GM23338 (cell line): ENCODE measurements around the gene AP1G2. TPM values are rescaled to one million over a fixed set of nuclear protein-coding genes. Genes with fewer than 3 reads are reported as not detected.

Experiments
- ATAC-seq: fragments of 200-7000 bp; cut with Tn5 transposase; 3 replicates; pipeline ENCODE4 v1.9.1; 2020
- DNase-seq: peaks from one replicate; pipeline ENCODE4 v3.0.0-alpha.2; 2015; ENCODE audit warnings: low spot score
- H2AFZ ChIP-seq: fragments of 200-600 bp; sonication (generic); 2 replicates; pipeline ENCODE4 v1.8.0; 2016; ENCODE audit warnings: antibody characterized with exemption, mild to moderate bottlenecking, moderate library complexity
- H3F3A ChIP-seq: fragments of 200-600 bp; sonication (generic); replicated peaks from 2 replicates; pipeline ENCODE4 v1.8.0; 2017; ENCODE audit warnings: antibody characterized with exemption, mixed run types, low read depth
- H3K27ac ChIP-seq: fragments of 200-600 bp; sonication (generic); 2 replicates; pipeline ENCODE4 v1.6.1; 2016; ENCODE audit warnings: low read depth
- H3K27me3 ChIP-seq: fragments of 200-600 bp; sonication (generic); 2 replicates; pipeline ENCODE4 v1.8.0; 2016; ENCODE audit warnings: mild to moderate bottlenecking, mixed run types, moderate library complexity; ENCODE audit not compliant: insufficient read depth
- H3K36me3 ChIP-seq: fragments of 200-600 bp; sonication (generic); 2 replicates; pipeline ENCODE4 v1.8.0; 2016; ENCODE audit warnings: mild to moderate bottlenecking; ENCODE audit not compliant: insufficient read depth
- H3K4me1 ChIP-seq: fragments of 200-600 bp; sonication (generic); 2 replicates; pipeline ENCODE4 v1.8.0; 2016; ENCODE audit warnings: mild to moderate bottlenecking, moderate library complexity; ENCODE audit not compliant: insufficient read depth
- H3K4me2 ChIP-seq: fragments of 200-600 bp; sonication (generic); 2 replicates; pipeline ENCODE4 v1.7.1; 2017; ENCODE audit warnings: mixed run types
- H3K4me3 ChIP-seq: fragments of 200-600 bp; sonication (generic); 2 replicates; pipeline ENCODE4 v1.6.1; 2016; ENCODE audit warnings: mixed run types
- H3K79me2 ChIP-seq: fragments of 200-600 bp; sonication (generic); replicated peaks from 2 replicates; pipeline ENCODE4 v1.8.0; 2017; ENCODE audit warnings: mild to moderate bottlenecking; ENCODE audit not compliant: insufficient read depth
- H3K9me2 ChIP-seq: fragments of 200-600 bp; sonication (generic); 2 replicates; pipeline ENCODE4 v1.8.0; 2017; ENCODE audit not compliant: insufficient read depth
- H4K20me1 ChIP-seq: fragments of 200-600 bp; sonication (generic); replicated peaks from 2 replicates; pipeline ENCODE4 v1.8.0; 2017; ENCODE audit warnings: mild to moderate bottlenecking; ENCODE audit not compliant: insufficient read depth
- H3K27ac Mint-ChIP-seq: 2 replicates; pipeline ENCODE4 v1.8.0; 2020; ENCODE audit warnings: inconsistent platforms, mild to moderate bottlenecking, moderate library complexity, mixed read lengths
- H3K27me3 Mint-ChIP-seq: 3 replicates; pipeline ENCODE4 v1.8.0; 2022; ENCODE audit warnings: low read depth, mild to moderate bottlenecking, moderate library complexity, mixed read lengths, inconsistent platforms; ENCODE audit not compliant: insufficient read depth, poor library complexity
- H3K36me3 Mint-ChIP-seq: 3 replicates; pipeline ENCODE4 v1.8.0; 2021; ENCODE audit warnings: low read depth, mild to moderate bottlenecking, inconsistent platforms, moderate library complexity, mixed read lengths
- H3K4me1 Mint-ChIP-seq: 3 replicates; pipeline ENCODE4 v1.8.0; 2020; ENCODE audit warnings: mild to moderate bottlenecking, inconsistent platforms, mixed read lengths
- H3K4me3 Mint-ChIP-seq: 3 replicates; pipeline ENCODE4 v1.8.0; 2021; ENCODE audit warnings: moderate library complexity, mild to moderate bottlenecking, inconsistent platforms, mixed read lengths
- H3K9me3 Mint-ChIP-seq: 3 replicates; pipeline ENCODE4 v1.8.0; 2020; ENCODE audit warnings: moderate library complexity, mild to moderate bottlenecking, inconsistent platforms, mixed read lengths
- CREB1 ChIP-seq: fragments of 250-450 bp; sonication (Bioruptor Pico); IDR thresholded peaks from 2 replicates; pipeline ENCODE4 v1.5.0; 2020; ENCODE audit warnings: low read depth, mild to moderate bottlenecking, moderate library complexity
- EZH2phosphoT487 ChIP-seq: fragments of 200-600 bp; sonication (generic); IDR thresholded peaks from one replicate; pipeline ENCODE4 v1.8.1; 2018; ENCODE audit warnings: antibody characterized with exemption; ENCODE audit not compliant: unreplicated experiment
- JUNB ChIP-seq: IDR thresholded peaks from one replicate; pipeline ENCODE4 v1.6.1; 2016; ENCODE audit warnings: antibody characterized with exemption; ENCODE audit not compliant: unreplicated experiment
- NANOG ChIP-seq: IDR thresholded peaks from 2 replicates; pipeline ENCODE4 v1.6.1; 2016; ENCODE audit warnings: antibody characterized with exemption, borderline replicate concordance
- POLR2AphosphoS5 ChIP-seq: IDR thresholded peaks from 2 replicates; pipeline ENCODE4 v1.6.1; 2016; ENCODE audit warnings: antibody characterized with exemption, low read depth
- STAT1 ChIP-seq: IDR thresholded peaks from one replicate; pipeline ENCODE4 v1.6.1; 2016; ENCODE audit warnings: antibody characterized with exemption; ENCODE audit not compliant: unreplicated experiment
- ZNF114 ChIP-seq: fragments of 250-450 bp; sonication (Bioruptor Pico); IDR thresholded peaks from 2 replicates; pipeline ENCODE4 v1.5.0; 2020; ENCODE audit warnings: mild to moderate bottlenecking, moderate library complexity
- polyA plus RNA-seq: library from polyadenylated mRNA; unstranded; fragments of >200 nt; fragmentation: Nextera tagmentation; extraction: Ambion mirVana; gene quantifications from 2 replicates; pipeline ENCODE4 v1.2.1, GENCODE V29; 2016
- total RNA-seq: library from RNA; depleted of rRNA; stranded (reverse); fragments of >200 nt; shearing (Covaris generic); gene quantifications from 2 replicates; pipeline ENCODE4 v1.2.3, GENCODE V29; 2014
- TF ChIP-seq, protein P1 (sequence below): IDR thresholded peaks from one replicate; pipeline ENCODE4 v1.6.1; 2018; ENCODE audit warnings: antibody characterized with exemption; ENCODE audit not compliant: unreplicated experiment
- TF ChIP-seq, protein P2 (sequence below): IDR thresholded peaks from 2 replicates; pipeline ENCODE4 v1.6.1; 2016; ENCODE audit warnings: antibody characterized with exemption
- TF ChIP-seq, protein P3 (sequence below), 2 experiments: fragments of 200-600 bp in 1 of 2; sonication (generic) in 1 of 2; conservative IDR thresholded peaks; 2 replicates each; pipeline versions ENCODE4 v1.5.1 to v1.6.1; 2016 to 2017; ENCODE audit warnings: antibody characterized with exemption in 2 of 2, low read depth in 2 of 2, mild to moderate bottlenecking in 2 of 2, moderate library complexity in 1 of 2

Gene AP1G2
- total and polyA plus RNA-seq, 2 experiments from 2014 or later: 55.3 to 63.5 TPM

DNA sequence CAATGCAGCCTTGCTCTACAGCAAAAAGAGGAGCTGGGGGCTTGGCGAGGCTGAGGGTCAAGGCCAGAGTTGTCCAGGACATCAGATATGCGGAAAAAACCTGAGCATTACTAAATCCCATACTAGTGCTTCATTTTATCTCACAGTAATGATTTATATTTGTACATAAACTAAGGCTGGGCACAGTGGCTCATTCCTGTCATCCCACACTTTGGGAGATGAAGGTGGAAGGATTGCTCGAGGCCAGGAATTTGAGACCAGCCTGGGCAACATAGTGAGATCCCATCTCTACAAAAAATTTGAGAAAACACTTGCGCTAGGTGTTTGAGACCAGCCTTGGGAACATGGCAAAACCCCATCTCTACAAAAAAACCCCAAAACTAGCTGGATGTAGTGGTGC lies 22.6 kb upstream of the AP1G2 start (continued):
- TF ChIP-seq, protein P1, sequence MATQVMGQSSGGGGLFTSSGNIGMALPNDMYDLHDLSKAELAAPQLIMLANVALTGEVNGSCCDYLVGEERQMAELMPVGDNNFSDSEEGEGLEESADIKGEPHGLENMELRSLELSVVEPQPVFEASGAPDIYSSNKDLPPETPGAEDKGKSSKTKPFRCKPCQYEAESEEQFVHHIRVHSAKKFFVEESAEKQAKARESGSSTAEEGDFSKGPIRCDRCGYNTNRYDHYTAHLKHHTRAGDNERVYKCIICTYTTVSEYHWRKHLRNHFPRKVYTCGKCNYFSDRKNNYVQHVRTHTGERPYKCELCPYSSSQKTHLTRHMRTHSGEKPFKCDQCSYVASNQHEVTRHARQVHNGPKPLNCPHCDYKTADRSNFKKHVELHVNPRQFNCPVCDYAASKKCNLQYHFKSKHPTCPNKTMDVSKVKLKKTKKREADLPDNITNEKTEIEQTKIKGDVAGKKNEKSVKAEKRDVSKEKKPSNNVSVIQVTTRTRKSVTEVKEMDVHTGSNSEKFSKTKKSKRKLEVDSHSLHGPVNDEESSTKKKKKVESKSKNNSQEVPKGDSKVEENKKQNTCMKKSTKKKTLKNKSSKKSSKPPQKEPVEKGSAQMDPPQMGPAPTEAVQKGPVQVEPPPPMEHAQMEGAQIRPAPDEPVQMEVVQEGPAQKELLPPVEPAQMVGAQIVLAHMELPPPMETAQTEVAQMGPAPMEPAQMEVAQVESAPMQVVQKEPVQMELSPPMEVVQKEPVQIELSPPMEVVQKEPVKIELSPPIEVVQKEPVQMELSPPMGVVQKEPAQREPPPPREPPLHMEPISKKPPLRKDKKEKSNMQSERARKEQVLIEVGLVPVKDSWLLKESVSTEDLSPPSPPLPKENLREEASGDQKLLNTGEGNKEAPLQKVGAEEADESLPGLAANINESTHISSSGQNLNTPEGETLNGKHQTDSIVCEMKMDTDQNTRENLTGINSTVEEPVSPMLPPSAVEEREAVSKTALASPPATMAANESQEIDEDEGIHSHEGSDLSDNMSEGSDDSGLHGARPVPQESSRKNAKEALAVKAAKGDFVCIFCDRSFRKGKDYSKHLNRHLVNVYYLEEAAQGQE: no peak
- TF ChIP-seq, protein P2, sequence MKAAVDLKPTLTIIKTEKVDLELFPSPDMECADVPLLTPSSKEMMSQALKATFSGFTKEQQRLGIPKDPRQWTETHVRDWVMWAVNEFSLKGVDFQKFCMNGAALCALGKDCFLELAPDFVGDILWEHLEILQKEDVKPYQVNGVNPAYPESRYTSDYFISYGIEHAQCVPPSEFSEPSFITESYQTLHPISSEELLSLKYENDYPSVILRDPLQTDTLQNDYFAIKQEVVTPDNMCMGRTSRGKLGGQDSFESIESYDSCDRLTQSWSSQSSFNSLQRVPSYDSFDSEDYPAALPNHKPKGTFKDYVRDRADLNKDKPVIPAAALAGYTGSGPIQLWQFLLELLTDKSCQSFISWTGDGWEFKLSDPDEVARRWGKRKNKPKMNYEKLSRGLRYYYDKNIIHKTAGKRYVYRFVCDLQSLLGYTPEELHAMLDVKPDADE: no peak
- no peak for TF ChIP-seq STAT1
- TF ChIP-seq NANOG: no peak
- no peak for TF ChIP-seq POLR2AphosphoS5

DNA sequence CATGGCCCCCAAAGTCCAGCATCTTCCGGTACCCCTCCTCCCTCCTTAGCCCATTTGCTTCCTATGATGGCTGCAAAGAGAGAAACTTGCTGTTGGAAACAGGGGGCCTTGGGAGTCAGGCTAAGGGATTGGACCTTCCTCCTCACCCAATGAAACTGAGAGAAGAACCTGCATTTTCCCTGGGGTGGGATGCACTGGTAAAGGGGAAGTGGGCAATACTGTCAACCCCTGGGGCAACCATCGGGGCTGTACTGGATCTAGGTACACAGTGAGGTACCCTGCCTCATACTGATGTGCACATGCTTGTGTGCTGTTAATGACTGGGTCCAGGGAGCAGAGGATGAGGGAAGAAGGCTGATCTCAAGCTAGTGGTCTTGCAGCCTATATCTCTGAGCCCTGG lies 22.0 kb upstream of the AP1G2 start:
- no peaks in the 10 kb centered on the region for H3K9me2 ChIP-seq
- peaks cover 12% of the 10 kb centered on the region for H3K4me1 Mint-ChIP-seq
- H3K9me3 Mint-ChIP-seq: peaks cover 6% of the 10 kb centered on the region; the same call in 2 of the 3 replicates
- H3K27ac ChIP-seq: no peak overlapping the region
- peak overlapping the region; percentile 98 for H2AFZ ChIP-seq
- H3K27ac Mint-ChIP-seq: no peak overlapping the region
- DNase-seq: no peak
- H3K4me2 ChIP-seq: peak overlapping the region; percentile 42; the same call in 1 of the 2 replicates
- no peak overlapping the region for H3K4me3 Mint-ChIP-seq
- H3K36me3 Mint-ChIP-seq: no peaks in the 10 kb centered on the region
- no peaks in the 10 kb centered on the region for H4K20me1 ChIP-seq
- H3F3A ChIP-seq: no peaks in the 10 kb centered on the region
- no peaks in the 10 kb centered on the region for H3K36me3 ChIP-seq
- H3K79me2 ChIP-seq: no peaks in the 10 kb centered on the region
- no peaks in the 10 kb centered on the region for H3K27me3 ChIP-seq
- peaks cover 4% of the 10 kb centered on the region; the same call in 1 of the 2 replicates for H3K4me1 ChIP-seq
- no peak for ATAC-seq
- peaks cover 9% of the 10 kb centered on the region for H3K27me3 Mint-ChIP-seq
- no peak overlapping the region for H3K4me3 ChIP-seq
- TF ChIP-seq CREB1: no peak
- TF ChIP-seq, protein P3, sequence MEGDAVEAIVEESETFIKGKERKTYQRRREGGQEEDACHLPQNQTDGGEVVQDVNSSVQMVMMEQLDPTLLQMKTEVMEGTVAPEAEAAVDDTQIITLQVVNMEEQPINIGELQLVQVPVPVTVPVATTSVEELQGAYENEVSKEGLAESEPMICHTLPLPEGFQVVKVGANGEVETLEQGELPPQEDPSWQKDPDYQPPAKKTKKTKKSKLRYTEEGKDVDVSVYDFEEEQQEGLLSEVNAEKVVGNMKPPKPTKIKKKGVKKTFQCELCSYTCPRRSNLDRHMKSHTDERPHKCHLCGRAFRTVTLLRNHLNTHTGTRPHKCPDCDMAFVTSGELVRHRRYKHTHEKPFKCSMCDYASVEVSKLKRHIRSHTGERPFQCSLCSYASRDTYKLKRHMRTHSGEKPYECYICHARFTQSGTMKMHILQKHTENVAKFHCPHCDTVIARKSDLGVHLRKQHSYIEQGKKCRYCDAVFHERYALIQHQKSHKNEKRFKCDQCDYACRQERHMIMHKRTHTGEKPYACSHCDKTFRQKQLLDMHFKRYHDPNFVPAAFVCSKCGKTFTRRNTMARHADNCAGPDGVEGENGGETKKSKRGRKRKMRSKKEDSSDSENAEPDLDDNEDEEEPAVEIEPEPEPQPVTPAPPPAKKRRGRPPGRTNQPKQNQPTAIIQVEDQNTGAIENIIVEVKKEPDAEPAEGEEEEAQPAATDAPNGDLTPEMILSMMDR (conservative IDR thresholded peaks at IDR 0.05; ENCODE audit: low read depth in 2 of 2): no peak
- TF ChIP-seq NANOG: no peak
- TF ChIP-seq JUNB: no peak
- TF ChIP-seq ZNF114: no peak
- TF ChIP-seq EZH2phosphoT487: no peak
- TF ChIP-seq POLR2AphosphoS5: no peak
- TF ChIP-seq, protein P2: no peak
- TF ChIP-seq, protein P1: no peak
